Measurements from ENCODE around the gene RCOR1.
A peak's percentile ranks its signal among the peaks of the same experiment; 100 is the strongest.

RCOR1 gene

DNA sequence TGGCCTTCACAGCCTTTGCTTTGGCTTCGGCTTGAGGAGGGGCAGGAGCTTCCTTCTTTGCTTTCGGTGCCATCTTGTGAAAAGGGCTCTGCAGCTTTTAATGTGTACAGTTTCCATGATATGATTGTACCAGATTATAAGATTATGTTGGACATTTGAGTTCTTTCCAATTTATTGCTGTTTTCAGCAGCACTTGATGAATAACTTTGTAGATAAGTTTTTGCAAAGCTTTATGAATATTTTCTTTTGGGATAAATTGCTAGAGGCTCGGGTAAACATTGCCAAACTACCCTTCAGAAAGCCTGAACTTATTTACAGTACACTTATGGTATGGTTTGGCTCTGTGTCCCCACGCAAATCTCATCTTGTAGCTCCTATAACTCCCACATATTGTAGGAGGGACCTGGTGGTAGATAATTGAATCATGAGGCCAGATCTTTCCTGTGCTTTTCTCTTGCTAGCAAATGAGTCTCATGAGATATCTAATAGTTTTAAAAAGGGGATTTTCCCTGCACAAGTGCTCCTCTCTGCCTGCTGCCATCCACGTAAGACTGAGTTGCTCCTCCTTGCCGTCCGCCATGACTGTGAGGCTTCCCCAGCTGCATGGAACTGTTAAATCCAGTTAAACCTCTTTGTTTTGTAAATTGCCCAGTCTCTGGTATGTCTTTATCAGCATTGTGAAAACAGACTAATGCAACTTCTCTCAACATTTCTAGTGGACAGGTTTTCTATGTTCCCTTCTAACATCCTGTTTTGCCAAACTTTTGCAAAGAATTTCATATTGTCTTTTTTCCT is 70.4 kb downstream of the RCOR1 start:
- peak in 1 of 2 experiments; percentile 53 for DNase-seq (ENCODE audit: low read depth in 1 of 2, low spot score in 1 of 2)
- Histone ChIP-seq H3K27ac (replicated peaks) (peak overlapping the region; percentile 79), H3K4me3 (replicated peaks; ENCODE audit: insufficient read depth, low read length) (no peak overlapping the region), H3K27me3 (ENCODE audit: insufficient read depth, poor library complexity, severe bottlenecking) (no peaks in the 10 kb centered on the region)
- TF ChIP-seq POLR2AphosphoS5 (IDR thresholded peaks at IDR 0.05; ENCODE audit: low read depth) (no peak), SPI1 (IDR thresholded peaks at IDR 0.05; ENCODE audit: borderline replicate concordance, low read depth) (no peak)

DNA sequence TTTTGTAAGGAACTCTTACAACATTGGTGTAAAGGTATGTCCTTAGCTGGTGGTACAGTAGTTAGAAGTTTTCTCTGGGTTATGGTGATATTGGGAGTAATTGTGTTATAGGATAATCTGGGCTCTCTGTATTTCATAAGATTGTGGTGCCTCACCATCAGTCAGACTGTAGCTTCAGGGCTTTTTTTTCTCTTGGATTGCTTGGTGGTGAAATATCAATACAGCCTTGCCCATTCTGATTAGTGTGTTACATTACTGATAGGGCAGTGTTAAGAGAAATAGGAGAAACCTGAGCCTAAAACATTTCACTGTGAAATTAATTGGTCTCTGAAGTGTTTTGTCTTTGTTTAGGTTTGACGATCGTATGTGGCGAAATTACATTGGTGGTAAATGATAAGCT is 71.0 kb downstream of the RCOR1 start:
- peak in 1 of 2 experiments; percentile 29 for DNase-seq (ENCODE audit: low read depth in 1 of 2, low spot score in 1 of 2)
- Histone ChIP-seq H3K27me3 (ENCODE audit: insufficient read depth, poor library complexity, severe bottlenecking) (no peaks in the 10 kb centered on the region), H3K4me3 (replicated peaks; ENCODE audit: insufficient read depth, low read length) (no peak overlapping the region), H3K27ac (replicated peaks) (peak overlapping the region; percentile 79)
- TF ChIP-seq GABPA (IDR thresholded peaks at IDR 0.05; ENCODE audit: low read depth) (no peak), SPI1 (IDR thresholded peaks at IDR 0.05; ENCODE audit: borderline replicate concordance, low read depth) (no peak), POLR2AphosphoS5 (IDR thresholded peaks at IDR 0.05; ENCODE audit: low read depth) (no peak)
- TF ChIP-seq, protein P1, sequence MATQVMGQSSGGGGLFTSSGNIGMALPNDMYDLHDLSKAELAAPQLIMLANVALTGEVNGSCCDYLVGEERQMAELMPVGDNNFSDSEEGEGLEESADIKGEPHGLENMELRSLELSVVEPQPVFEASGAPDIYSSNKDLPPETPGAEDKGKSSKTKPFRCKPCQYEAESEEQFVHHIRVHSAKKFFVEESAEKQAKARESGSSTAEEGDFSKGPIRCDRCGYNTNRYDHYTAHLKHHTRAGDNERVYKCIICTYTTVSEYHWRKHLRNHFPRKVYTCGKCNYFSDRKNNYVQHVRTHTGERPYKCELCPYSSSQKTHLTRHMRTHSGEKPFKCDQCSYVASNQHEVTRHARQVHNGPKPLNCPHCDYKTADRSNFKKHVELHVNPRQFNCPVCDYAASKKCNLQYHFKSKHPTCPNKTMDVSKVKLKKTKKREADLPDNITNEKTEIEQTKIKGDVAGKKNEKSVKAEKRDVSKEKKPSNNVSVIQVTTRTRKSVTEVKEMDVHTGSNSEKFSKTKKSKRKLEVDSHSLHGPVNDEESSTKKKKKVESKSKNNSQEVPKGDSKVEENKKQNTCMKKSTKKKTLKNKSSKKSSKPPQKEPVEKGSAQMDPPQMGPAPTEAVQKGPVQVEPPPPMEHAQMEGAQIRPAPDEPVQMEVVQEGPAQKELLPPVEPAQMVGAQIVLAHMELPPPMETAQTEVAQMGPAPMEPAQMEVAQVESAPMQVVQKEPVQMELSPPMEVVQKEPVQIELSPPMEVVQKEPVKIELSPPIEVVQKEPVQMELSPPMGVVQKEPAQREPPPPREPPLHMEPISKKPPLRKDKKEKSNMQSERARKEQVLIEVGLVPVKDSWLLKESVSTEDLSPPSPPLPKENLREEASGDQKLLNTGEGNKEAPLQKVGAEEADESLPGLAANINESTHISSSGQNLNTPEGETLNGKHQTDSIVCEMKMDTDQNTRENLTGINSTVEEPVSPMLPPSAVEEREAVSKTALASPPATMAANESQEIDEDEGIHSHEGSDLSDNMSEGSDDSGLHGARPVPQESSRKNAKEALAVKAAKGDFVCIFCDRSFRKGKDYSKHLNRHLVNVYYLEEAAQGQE (IDR thresholded peaks at IDR 0.05; ENCODE audit: insufficient replicate concordance, low read depth) = no peak
- TF ChIP-seq, protein P2, sequence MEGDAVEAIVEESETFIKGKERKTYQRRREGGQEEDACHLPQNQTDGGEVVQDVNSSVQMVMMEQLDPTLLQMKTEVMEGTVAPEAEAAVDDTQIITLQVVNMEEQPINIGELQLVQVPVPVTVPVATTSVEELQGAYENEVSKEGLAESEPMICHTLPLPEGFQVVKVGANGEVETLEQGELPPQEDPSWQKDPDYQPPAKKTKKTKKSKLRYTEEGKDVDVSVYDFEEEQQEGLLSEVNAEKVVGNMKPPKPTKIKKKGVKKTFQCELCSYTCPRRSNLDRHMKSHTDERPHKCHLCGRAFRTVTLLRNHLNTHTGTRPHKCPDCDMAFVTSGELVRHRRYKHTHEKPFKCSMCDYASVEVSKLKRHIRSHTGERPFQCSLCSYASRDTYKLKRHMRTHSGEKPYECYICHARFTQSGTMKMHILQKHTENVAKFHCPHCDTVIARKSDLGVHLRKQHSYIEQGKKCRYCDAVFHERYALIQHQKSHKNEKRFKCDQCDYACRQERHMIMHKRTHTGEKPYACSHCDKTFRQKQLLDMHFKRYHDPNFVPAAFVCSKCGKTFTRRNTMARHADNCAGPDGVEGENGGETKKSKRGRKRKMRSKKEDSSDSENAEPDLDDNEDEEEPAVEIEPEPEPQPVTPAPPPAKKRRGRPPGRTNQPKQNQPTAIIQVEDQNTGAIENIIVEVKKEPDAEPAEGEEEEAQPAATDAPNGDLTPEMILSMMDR (IDR thresholded peaks at IDR 0.05; ENCODE audit: insufficient read depth, low read length) = no peak

DNA sequence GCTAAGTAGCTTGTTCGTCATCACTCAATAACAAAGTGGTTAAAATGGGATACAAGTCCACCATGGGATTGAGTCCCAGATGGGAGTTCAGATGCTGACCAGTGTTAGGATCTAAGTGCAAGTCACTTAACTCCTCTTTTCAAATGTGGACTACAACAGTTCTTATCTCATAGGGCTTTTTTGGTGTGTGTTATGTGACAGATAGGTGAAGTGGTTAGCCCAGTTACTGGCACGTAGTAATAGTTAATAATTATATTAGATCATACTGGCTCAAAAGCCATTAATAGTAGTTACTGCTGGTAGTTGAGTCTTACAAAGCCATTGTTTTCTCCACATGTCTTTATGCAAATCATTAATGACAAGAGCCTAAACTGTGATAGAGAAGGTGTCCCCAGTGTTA is 73.2 kb downstream of the RCOR1 start:
- TF ChIP-seq, protein P1 (IDR thresholded peaks at IDR 0.05; ENCODE audit: insufficient replicate concordance, low read depth) = no peak
- TF ChIP-seq SPI1 (IDR thresholded peaks at IDR 0.05; ENCODE audit: borderline replicate concordance, low read depth) = no peak
- TF ChIP-seq, protein P2 (IDR thresholded peaks at IDR 0.05; ENCODE audit: insufficient read depth, low read length) = no peak
- TF ChIP-seq GABPA (IDR thresholded peaks at IDR 0.05; ENCODE audit: low read depth) = no peak
- TF ChIP-seq POLR2AphosphoS5 (IDR thresholded peaks at IDR 0.05; ENCODE audit: low read depth) = no peak
- H3K27ac ChIP-seq (replicated peaks) = peak overlapping the region; percentile 17; the same call in 1 of the 2 replicates

DNA sequence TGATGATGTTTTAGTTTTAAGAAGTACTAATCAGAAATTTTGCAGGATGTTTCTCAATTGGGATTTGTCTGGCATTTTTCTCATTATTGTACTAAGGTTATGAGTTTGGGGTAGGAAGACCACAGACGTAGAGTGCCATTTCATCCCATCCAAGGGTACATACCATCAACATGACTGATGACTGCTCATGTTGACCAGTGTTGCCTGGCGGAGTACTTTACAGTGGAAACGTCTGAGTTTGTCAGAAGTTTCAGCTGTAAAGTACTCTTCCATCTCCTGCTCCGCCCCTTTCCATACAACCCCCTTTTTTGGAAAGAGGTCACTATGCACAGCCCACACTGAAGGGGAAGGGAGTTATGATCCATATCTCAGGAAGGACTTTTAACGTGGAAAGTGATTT is 74.2 kb downstream of the RCOR1 start:
- no peak for DNase-seq (ENCODE audit: low read depth in 1 of 2, low spot score in 1 of 2)
- no peak overlapping the region for H3K4me3 ChIP-seq (replicated peaks; ENCODE audit: insufficient read depth, low read length)
- no peak for TF ChIP-seq SPI1 (IDR thresholded peaks at IDR 0.05; ENCODE audit: borderline replicate concordance, low read depth)
- TF ChIP-seq, protein P2 (IDR thresholded peaks at IDR 0.05; ENCODE audit: insufficient read depth, low read length) = no peak
- TF ChIP-seq GABPA (IDR thresholded peaks at IDR 0.05; ENCODE audit: low read depth) = no peak
- TF ChIP-seq, protein P1 (IDR thresholded peaks at IDR 0.05; ENCODE audit: insufficient replicate concordance, low read depth) = no peak
- TF ChIP-seq POLR2AphosphoS5 (IDR thresholded peaks at IDR 0.05; ENCODE audit: low read depth) = no peak
- no peak overlapping the region for H3K27ac ChIP-seq (replicated peaks)
- no peaks in the 10 kb centered on the region for H3K27me3 ChIP-seq (ENCODE audit: insufficient read depth, poor library complexity, severe bottlenecking)

More for the DNA sequence above, 73.2 kb downstream of the RCOR1 start:
- DNase-seq (ENCODE audit: low read depth in 1 of 2, low spot score in 1 of 2) = no peak
- Histone ChIP-seq H3K4me3 (replicated peaks; ENCODE audit: insufficient read depth, low read length) (no peak overlapping the region), H3K27me3 (ENCODE audit: insufficient read depth, poor library complexity, severe bottlenecking) (no peaks in the 10 kb centered on the region)

Measured in HL-60 (cell line).